H1 (cell line): Measurements from ENCODE around the gene SPATA33. TPM values are rescaled to one million over a fixed set of nuclear protein-coding genes. Genes with fewer than 3 reads are reported as not detected.

ENCODE experiments used
- CTCF ChIA-PET: fragments of 300-600 bp; sonication (Branson Sonifier 250); formaldehyde crosslinking; loops from one replicate; lab custom pipeline; 2021; ENCODE audit not compliant: partially characterized antibody; lab: Charles Lee
- POLR2A ChIA-PET: fragments of 300-600 bp; sonication (Branson Sonifier 250); formaldehyde crosslinking; loops from one replicate; lab custom pipeline; 2021; ENCODE audit warnings: inconsistent platforms; ENCODE audit not compliant: partially characterized antibody; lab: Charles Lee
- DNase-seq, 2 experiments: peaks; one replicate each; pipeline versions ENCODE4 v3.0.0 to v3.0.0-alpha.2; 2010 to 2022; ENCODE audit warnings: low spot score in 2 of 2, low read depth in 1 of 2, mixed read lengths in 1 of 2
- FAIRE-seq: peaks from 2 replicates; lab custom pipeline; 2011; peaks lifted over from hg19 to GRCh38; lab: Jason Lieb, UNC
- H2AFZ ChIP-seq: 2 replicates; pipeline ENCODE4 v1.8.1; 2012; ENCODE audit warnings: low read length, inconsistent platforms
- H2AK5ac ChIP-seq: 2 replicates; pipeline ENCODE4 v1.6.1; 2013; ENCODE audit warnings: low read depth, low read length
- H2BK120ac ChIP-seq: replicated peaks from 2 replicates; pipeline ENCODE3; 2013; ENCODE audit warnings: low read depth, low read length, inconsistent platforms
- H2BK12ac ChIP-seq: 2 replicates; pipeline ENCODE4 v1.6.1; 2013; ENCODE audit warnings: low read depth, low read length
- H2BK15ac ChIP-seq: 2 replicates; pipeline ENCODE4 v1.6.1; 2013; ENCODE audit warnings: low read length
- H2BK20ac ChIP-seq: 2 replicates; pipeline ENCODE4 v1.6.1; 2013; ENCODE audit warnings: low read length
- H2BK5ac ChIP-seq: 2 replicates; pipeline ENCODE4 v1.6.1; 2013; ENCODE audit warnings: low read depth, low read length
- H3K14ac ChIP-seq: 2 replicates; pipeline ENCODE4 v1.6.1; 2013; ENCODE audit warnings: inconsistent platforms; ENCODE audit not compliant: insufficient read length
- H3K18ac ChIP-seq: 2 replicates; pipeline ENCODE4 v1.6.1; 2013; ENCODE audit warnings: low read length; ENCODE audit errors: extremely low read depth
- H3K23ac ChIP-seq: 2 replicates; pipeline ENCODE4 v1.6.1; 2013; ENCODE audit warnings: inconsistent platforms; ENCODE audit not compliant: insufficient read length
- H3K23me2 ChIP-seq: 2 replicates; pipeline ENCODE4 v1.6.1; 2013; ENCODE audit warnings: low read depth, low read length
- H3K27ac ChIP-seq: 2 replicates; pipeline ENCODE4 v1.6.1; 2011; ENCODE audit warnings: low read depth, low read length, inconsistent platforms
- H3K27me3 ChIP-seq, 4 experiments: replicated peaks in 1 of 4; 1 replicate in 1 of 4; 2 replicates in 3 of 4; pipeline versions ENCODE4 v1.6.1 to v1.8.1; 2011 to 2013; ENCODE audit warnings: low read length in 3 of 4, mild to moderate bottlenecking in 3 of 4, inconsistent platforms in 2 of 4, mixed read lengths in 2 of 4, moderate library complexity in 1 of 4; ENCODE audit not compliant: control insufficient read depth in 3 of 4, insufficient read depth in 3 of 4; ENCODE audit errors: extremely low read depth in 1 of 4
- H3K36me3 ChIP-seq, 4 experiments: 2 replicates each; pipeline versions ENCODE4 v1.6.1 to v1.8.1; 2011 to 2013; ENCODE audit warnings: mild to moderate bottlenecking in 4 of 4, low read length in 3 of 4, moderate library complexity in 2 of 4, control low read depth in 1 of 4, inconsistent platforms in 1 of 4; ENCODE audit not compliant: insufficient read depth in 4 of 4, control insufficient read depth in 2 of 4
- H3K4ac ChIP-seq: replicated peaks from 2 replicates; pipeline ENCODE3; 2013; ENCODE audit warnings: low read length, low read depth, mixed read lengths, inconsistent platforms; ENCODE audit not compliant: insufficient read length
- H3K4me1 ChIP-seq, 4 experiments: replicated peaks in 1 of 4; 1 replicate in 1 of 4; 2 replicates in 3 of 4; pipeline versions ENCODE4 v1.6.1 to v1.8.1; 2011 to 2013; ENCODE audit warnings: low read length in 3 of 4, inconsistent platforms in 2 of 4, mixed read lengths in 1 of 4; ENCODE audit not compliant: insufficient read depth in 4 of 4, control insufficient read depth in 3 of 4
- H3K4me2 ChIP-seq, 2 experiments: 2 replicates each; pipeline versions ENCODE4 v1.6.1 to v1.8.1; 2011 to 2013; ENCODE audit warnings: low read depth in 2 of 2, low read length in 2 of 2, control low read depth in 1 of 2, inconsistent platforms in 1 of 2, mild to moderate bottlenecking in 1 of 2; ENCODE audit not compliant: insufficient read depth in 1 of 2
- H3K4me3 ChIP-seq, 4 experiments: fragments of 200-600, 300-600 bp in 1 of 4; sonication (generic), shearing (Covaris generic), sonication (Bioruptor Twin) in 1 of 4; 2 replicates each; pipeline versions ENCODE4 v1.5.1 to v1.8.1; 2011 to 2016; ENCODE audit warnings: low read length in 4 of 4, low read depth in 3 of 4, control low read depth in 2 of 4, inconsistent platforms in 2 of 4, mild to moderate bottlenecking in 2 of 4, mixed read lengths in 1 of 4, moderate library complexity in 1 of 4; ENCODE audit not compliant: insufficient read depth in 2 of 4; ENCODE audit errors: extremely low read depth in 1 of 4
- H3K56ac ChIP-seq: replicated peaks from 2 replicates; pipeline ENCODE3; 2013; ENCODE audit warnings: low read depth, mild to moderate bottlenecking, mixed read lengths, low read length, inconsistent platforms; ENCODE audit not compliant: insufficient read length
- H3K79me1 ChIP-seq: 2 replicates; pipeline ENCODE4 v1.6.1; 2013; ENCODE audit warnings: low read depth, low read length, control low read depth
- H3K79me2 ChIP-seq, 2 experiments: 2 replicates each; pipeline versions ENCODE4 v1.6.1 to v1.8.1; 2012 to 2013; ENCODE audit warnings: low read length in 2 of 2, mild to moderate bottlenecking in 2 of 2, inconsistent platforms in 1 of 2; ENCODE audit not compliant: insufficient read depth in 2 of 2, control insufficient read depth in 1 of 2
- H3K9ac ChIP-seq, 4 experiments: replicated peaks in 1 of 4; 1 replicate in 1 of 4; 2 replicates in 3 of 4; pipeline versions ENCODE4 v1.6.1 to v1.8.1; 2011 to 2013; ENCODE audit warnings: low read depth in 3 of 4, low read length in 3 of 4, control low read depth in 2 of 4, mild to moderate bottlenecking in 2 of 4, moderate library complexity in 2 of 4, inconsistent platforms in 1 of 4; ENCODE audit errors: extremely low read depth in 1 of 4
- H3K9me3 ChIP-seq, 2 experiments: 2 replicates each; pipeline versions ENCODE4 v1.6.1 to v1.8.1; 2012 to 2013; ENCODE audit warnings: mild to moderate bottlenecking in 2 of 2, moderate library complexity in 2 of 2, control low read depth in 1 of 2, inconsistent platforms in 1 of 2, low read depth in 1 of 2, low read length in 1 of 2, mixed read lengths in 1 of 2; ENCODE audit not compliant: insufficient read depth in 2 of 2
- H4K20me1 ChIP-seq, 2 experiments: replicated peaks in 1 of 2; 2 replicates each; pipeline versions ENCODE3 to v1.8.1; 2011 to 2013; ENCODE audit warnings: inconsistent platforms in 2 of 2, low read length in 2 of 2, mild to moderate bottlenecking in 1 of 2; ENCODE audit not compliant: insufficient read depth in 2 of 2, control insufficient read depth in 1 of 2
- H4K5ac ChIP-seq: 2 replicates; pipeline ENCODE4 v1.6.1; 2013; ENCODE audit warnings: low read length, low read depth, mixed read lengths, inconsistent platforms; ENCODE audit not compliant: insufficient read length
- H4K8ac ChIP-seq: 2 replicates; pipeline ENCODE4 v1.8.0; 2013; ENCODE audit warnings: mild to moderate bottlenecking, moderate library complexity, low read length, inconsistent platforms; ENCODE audit not compliant: insufficient read depth; ENCODE audit errors: extremely low read depth
- H4K91ac ChIP-seq: replicated peaks from 2 replicates; pipeline ENCODE3; 2013; ENCODE audit warnings: low read length, mixed read lengths, inconsistent platforms; ENCODE audit not compliant: insufficient read length
- CREB1 ChIP-seq: IDR thresholded peaks from 2 replicates; pipeline ENCODE4 v1.6.1; 2012; ENCODE audit warnings: inconsistent platforms
- GABPA ChIP-seq: IDR thresholded peaks from 2 replicates; pipeline ENCODE4 v1.6.1; 2011; ENCODE audit warnings: mild to moderate bottlenecking, low read length, moderate library complexity, borderline replicate concordance; ENCODE audit not compliant: insufficient read depth
- RAD21 ChIP-seq, 2 experiments: IDR thresholded peaks in 1 of 2; conservative IDR thresholded peaks in 1 of 2; 2 replicates each; pipeline ENCODE4 v1.6.1; 2011; ENCODE audit warnings: low read depth in 2 of 2, low read length in 2 of 2, improper control_type of control experiment in 1 of 2, inconsistent platforms in 1 of 2, mild to moderate bottlenecking in 1 of 2, moderate library complexity in 1 of 2
- RNF2 ChIP-seq: fragments of 200-900, 300-1000 bp; sonication (generic); IDR thresholded peaks from 2 replicates; pipeline ENCODE4 v1.7.1; 2016; ENCODE audit warnings: borderline replicate concordance, low read depth, mild to moderate bottlenecking, antibody characterized with exemption, low read length; ENCODE audit not compliant: poor library complexity, severe bottlenecking; ENCODE audit errors: missing control alignments
- SIRT6 ChIP-seq: IDR thresholded peaks from one replicate; pipeline ENCODE4 v1.7.1; 2012; ENCODE audit warnings: low read length, inconsistent platforms
- TEAD4 ChIP-seq: IDR thresholded peaks from 2 replicates; pipeline ENCODE4 v1.6.1; 2012; ENCODE audit warnings: low read depth, low read length, inconsistent platforms, mixed read lengths
- WGBS, 2 experiments: shearing (Covaris generic) in 1 of 2; methylation state at CpG; one replicate each; pipeline versions ENCODE4 v1.1.6 to v1.1.7; 2013 to 2015; ENCODE audit warnings: low lambda C conversion rate in 2 of 2, mixed read lengths in 2 of 2, inconsistent platforms in 1 of 2, low coverage in 1 of 2, missing lambda C conversion rate in 1 of 2; ENCODE audit not compliant: insufficient replicate concordance in 2 of 2, insufficient coverage in 1 of 2, insufficient read length in 1 of 2; ENCODE audit errors: extremely low coverage in 1 of 2, missing lambda C conversion rate in 1 of 2; 5-methylcytosine and 5-hydroxymethylcytosine counted together
- polyA plus RNA-seq, 7 experiments: library from polyadenylated mRNA; depleted of rRNA in 3 of 7; stranded (reverse) in 5 of 7; unstranded in 2 of 7; fragments of >200 nt in 5 of 7; fragments of 200-250 nt in 2 of 7; gene quantifications; 1 replicate in 5 of 7; 2 replicates in 1 of 7; 4 replicates in 1 of 7; pipeline versions ENCODE4 v1.2.1 to v1.2.3, GENCODE V29; 2011 to 2013; ENCODE audit warnings: missing spikeins in 2 of 7, mixed read lengths in 2 of 7
- total RNA-seq: library from RNA; stranded (reverse); fragmentation: NEBNext Ultra II Directional; extraction: Animal tissue kit (Norgen Biotek cat#: 25700); gene quantifications from 2 replicates; pipeline ENCODE4 v1.2.1, GENCODE V29; 2021
- TF ChIP-seq, protein P1 (sequence below): IDR thresholded peaks from 2 replicates; pipeline ENCODE4 v1.6.1; 2011; ENCODE audit warnings: low read length, improper control_type of control experiment

Gene SPATA33
- total and polyA plus RNA-seq, 2 of the 8 experiments (the other 6 are each of a cell fraction or from before 2014, with no cell fraction given), result 5.4 to 16.9 TPM

DNA sequence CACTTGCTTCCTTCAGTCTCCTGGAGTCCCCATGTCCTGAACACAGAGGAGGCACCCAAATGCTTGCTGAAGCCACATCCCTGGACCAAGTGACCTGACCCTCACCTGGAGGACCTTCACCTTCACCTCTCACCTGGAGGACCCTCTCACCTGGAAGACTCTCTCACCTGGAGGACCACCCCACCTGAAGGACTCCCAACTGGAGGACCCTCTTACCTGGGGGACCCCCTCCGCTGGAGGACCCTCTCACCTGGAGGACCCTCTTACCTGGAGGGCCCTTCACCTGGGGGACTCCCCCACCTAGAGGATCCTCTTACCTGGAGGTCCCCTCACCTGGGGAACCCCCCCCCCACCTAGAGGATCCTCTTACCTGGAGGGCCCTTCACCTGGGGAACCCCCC, 28.3 kb downstream of the SPATA33 start:
- ChIA-PET POLR2A (interaction anchor here (0.6 to 4.8 kb wide), 15 partner anchors 8 to 254 kb away, joined by 3 to 59 read pairs (median 3); partner anchors contain the start of genes CHMP1A, SPATA2L, SPATA33 and TCF25), CTCF (interaction anchor here (1.0 kb wide), 2 partner anchors 15 to 18 kb away, joined by 4 to 5 read pairs; no protein-coding TSS in a partner anchor)
- Histone ChIP-seq H3K23ac (no peak overlapping the region), H3K4me2 (no peak overlapping the region), H3K79me1 (peaks cover 11% of the 10 kb centered on the region), H3K79me2 (peaks cover 0 to 11% of the 10 kb centered on the region in 2 experiments; a peak in 1 of 4 replicates), H3K4ac (no peak overlapping the region), H3K4me1 (peaks cover 0 to 7% (median 2%) of the 10 kb centered on the region in 4 experiments; a peak in 4 of 7 replicates), H3K23me2 (peaks cover 6% of the 10 kb centered on the region; the same call in 1 of the 2 replicates), H2BK12ac (no peak overlapping the region), H4K8ac (no peak overlapping the region), H3K27me3 (no peaks in the 10 kb centered on the region), H3K9ac (no peak overlapping the region), H3K18ac (no peak overlapping the region), H3K14ac (no peak overlapping the region), H3K56ac (no peak overlapping the region), H2BK120ac (no peak overlapping the region), H4K5ac (no peak overlapping the region), H3K9me3 (peaks cover 16 to 24% of the 10 kb centered on the region in 2 experiments), H4K20me1 (peaks cover 0 to 9% of the 10 kb centered on the region in 2 experiments), H2BK20ac (no peak overlapping the region), H2AK5ac (no peak overlapping the region), H2BK15ac (no peak overlapping the region), H3K36me3 (peaks cover 0 to 17% (median 9%) of the 10 kb centered on the region in 4 experiments; a peak in 5 of 8 replicates), H2BK5ac (no peak overlapping the region), H3K27ac (no peak overlapping the region), H3K4me3 (no peak overlapping the region), H2AFZ (no peak overlapping the region), H4K91ac (no peak overlapping the region)
- WGBS, 2 experiments, result 100% methylated on average over 1 of the region's 1 CpG; no CpG with 5 or more reads in 1 of the 2 experiments
- FAIRE-seq (no peak), DNase-seq (no peak)
- TF ChIP-seq CREB1 (no peak), SIRT6 (no peak), RNF2 (no peak), GABPA (no peak), TEAD4 (no peak), RAD21 (IDR thresholded peaks at IDR 0.05 in 1 of 2, conservative IDR thresholded peaks at IDR 0.05 in 1 of 2; ENCODE audit: low read depth in 2 of 2, low read length in 2 of 2) (no peak)
- TF ChIP-seq, protein P1, sequence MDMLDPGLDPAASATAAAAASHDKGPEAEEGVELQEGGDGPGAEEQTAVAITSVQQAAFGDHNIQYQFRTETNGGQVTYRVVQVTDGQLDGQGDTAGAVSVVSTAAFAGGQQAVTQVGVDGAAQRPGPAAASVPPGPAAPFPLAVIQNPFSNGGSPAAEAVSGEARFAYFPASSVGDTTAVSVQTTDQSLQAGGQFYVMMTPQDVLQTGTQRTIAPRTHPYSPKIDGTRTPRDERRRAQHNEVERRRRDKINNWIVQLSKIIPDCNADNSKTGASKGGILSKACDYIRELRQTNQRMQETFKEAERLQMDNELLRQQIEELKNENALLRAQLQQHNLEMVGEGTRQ, result no peak
